Stimulated activated CD8-positive, alpha-beta memory T cell treated with anti-CD3 and anti-CD28 coated beads, Interleukin-15, amount 100 ng/mL, for 24 hours (primary cell): ENCODE measurements around the gene CLUH.
"Not testable (repeated sequence)": the region's sequence is repeated elsewhere in the genome, so short reads cannot be mapped to it uniquely, and the experiment has no call there.

ENCODE experiments used
- DNase-seq: peaks from one replicate; pipeline ENCODE4 v3.0.0-alpha.2; 2020; ENCODE audit warnings: low read depth

Gene CLUH

DNA sequence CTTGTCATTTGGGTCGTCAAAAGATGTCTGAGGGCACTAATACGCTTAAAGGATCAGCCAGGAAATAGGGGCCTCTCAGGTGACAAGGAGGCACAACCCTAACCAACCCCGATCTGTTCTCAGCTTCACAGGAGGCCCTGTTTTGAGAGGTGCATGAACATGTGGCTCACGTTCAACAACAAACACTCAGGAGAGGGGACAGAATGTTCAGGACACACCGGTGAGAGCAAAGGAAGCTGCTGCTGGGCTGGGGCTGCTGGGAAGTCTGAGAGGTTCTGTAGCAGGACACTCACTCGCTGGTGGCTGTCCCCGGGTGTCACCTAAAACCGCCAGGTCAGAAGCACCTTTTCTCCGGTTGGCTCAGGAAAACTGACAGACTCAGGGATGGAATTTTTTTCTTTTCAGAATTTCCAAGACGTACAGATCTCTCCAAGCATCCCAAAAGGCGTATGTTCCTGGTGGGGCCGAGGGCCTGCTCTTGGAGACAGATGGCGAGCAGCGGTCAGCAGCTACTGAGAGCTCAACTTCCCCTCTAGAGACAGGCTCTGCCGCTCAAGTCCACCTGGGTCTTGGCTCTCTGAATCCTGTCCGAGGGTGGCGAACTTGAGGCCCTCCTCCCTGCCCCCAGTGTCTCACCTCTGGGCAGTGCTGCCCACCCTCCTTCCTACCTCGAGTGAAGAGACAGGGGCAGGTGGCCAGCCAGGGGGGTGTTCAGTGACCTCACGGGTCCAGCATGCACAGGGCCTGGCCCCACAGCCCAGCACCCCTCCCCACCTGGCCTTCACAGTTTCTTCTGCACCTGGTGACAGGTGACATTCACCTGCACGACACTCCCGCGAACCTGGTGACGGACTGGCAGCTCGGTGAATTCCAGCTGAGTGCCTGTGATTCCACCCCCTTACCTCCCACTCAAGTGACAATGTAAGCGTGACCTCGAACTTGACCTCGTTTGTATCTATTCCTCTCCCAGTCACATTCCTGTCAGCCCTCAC is 22.9 kb downstream of the CLUH start:
- no peak for DNase-seq

DNA sequence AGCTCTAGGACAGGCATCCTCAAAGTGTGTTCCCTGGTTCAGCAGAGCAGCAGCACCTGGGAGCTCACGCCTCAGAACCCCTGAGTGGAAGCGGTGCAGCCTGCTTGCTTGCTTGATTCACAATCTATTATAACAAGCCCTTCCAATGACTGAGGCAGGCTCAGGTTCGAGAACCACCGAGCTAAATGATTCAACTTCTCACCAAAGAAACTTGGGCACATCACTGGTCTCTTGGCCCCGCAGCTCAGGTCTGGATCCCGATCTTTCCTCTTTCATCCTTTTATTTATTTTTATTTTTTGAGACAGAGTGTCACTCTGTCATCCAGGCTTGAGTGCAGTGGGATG is 24.5 kb downstream of the CLUH start:
- no peak for DNase-seq

DNA sequence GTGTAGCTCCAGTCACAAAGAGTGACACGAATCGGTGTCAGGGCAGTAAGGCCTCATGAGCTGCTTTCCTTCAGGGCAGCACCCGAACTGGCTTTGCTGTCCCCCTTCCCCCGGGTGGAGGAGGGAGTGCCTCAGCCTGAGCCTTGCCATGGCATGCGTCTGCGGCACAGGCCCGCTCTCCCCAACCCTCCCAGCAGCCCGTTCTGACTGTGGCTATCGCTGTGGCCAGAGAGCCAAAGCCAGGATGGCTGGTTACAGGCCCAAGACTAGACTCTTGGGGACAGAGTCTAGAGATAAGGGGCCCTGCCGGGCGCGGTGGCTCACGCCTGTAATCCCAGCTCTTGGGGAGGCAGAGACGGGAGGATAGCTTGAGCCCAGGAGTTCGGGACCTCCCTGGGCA is 25.9 kb downstream of the CLUH start:
- DNase-seq = no peak

DNA sequence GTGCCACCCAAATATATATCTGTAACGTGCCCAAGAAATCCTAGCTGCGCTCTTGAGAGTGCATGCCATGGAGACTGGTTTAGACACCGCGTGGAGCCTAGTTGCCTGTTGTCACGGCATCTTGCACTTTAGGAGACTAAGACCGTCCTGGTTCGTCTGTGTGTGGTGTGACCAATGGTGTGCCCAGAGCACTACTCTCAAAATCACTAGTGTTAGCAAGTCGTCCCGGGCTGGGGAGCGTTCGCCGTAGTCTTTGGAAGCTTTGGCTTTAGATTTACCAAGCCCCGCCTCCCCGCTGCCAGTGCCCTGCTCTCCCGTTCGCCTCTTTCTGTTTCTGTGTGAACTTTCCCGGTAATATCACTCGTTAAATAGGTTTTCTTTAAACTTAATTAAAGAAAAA is 27.0 kb downstream of the CLUH start:
- DNase-seq = no peak

DNA sequence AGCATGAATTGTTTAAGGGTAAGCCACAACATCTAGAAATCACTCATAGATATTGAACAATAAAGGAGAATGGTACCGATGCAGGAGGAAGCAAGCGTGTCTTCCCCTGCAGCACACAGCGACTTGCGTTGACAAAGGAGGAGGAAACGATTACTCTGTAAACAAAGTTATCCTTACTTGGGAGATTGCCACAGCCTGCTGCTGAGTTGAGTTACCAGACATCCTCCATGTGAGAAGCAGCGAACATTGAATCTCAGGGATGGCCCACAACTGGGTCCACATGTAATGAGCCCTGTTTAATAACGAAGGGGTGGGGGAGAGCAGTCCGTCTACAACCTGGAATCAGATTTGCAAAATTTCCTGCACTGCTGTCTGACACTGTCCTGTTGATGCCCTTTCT is 27.7 kb downstream of the CLUH start:
- DNase-seq = no peak

DNA sequence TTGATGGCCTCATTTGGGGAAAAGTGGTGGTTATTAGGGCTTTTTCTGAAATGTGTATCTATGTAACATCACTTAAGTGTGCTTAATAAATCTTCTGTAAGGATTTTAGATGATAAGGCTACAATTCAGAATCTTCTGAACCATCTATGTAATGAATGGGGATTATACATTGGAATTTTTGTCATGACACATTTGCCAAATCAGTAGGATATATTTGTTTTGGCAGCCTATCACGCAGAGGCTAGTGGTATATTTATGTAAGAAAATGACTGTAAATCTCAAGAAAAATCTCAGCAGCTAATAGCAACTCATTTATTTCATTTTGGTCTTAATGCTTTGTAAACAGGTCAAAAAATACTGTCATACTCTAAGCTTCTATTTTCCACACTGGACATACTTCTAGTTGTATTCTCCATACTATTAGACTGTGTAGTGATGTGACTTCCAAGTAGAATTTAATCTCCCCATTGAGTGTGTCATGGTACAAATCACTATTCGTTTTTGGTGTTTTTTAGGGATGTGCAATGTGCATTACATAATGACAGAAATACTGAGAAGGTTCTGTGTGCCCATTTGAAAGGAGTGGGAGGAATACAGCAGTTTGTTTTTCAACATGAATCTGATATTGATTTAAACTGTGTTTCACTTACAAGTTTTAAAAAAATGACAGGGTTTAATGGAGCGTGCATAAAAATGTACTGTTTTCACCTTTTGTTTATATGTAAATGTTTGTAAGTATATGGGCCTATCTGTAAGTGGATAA is 29.2 kb downstream of the CLUH start:
- DNase-seq = no peak

DNA sequence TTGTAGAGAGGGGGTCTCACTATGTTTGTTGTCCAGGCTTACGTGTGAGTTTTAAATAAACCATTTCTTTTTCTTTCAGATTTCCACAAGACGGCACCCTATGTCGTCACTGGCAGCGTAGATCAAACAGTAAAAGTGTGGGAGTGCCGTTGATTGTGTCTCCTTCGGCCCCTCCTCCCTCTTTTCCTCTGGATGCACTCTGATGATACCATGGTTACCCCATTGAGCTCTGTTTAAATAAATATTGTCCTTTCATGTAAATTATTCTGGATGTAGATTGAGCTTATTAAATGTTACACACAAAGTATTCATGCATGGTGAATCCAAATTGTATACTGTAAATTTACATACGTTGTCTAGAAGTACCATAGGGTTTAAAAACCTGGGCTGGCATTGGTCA is 29.9 kb downstream of the CLUH start:
- DNase-seq = no peak

DNA sequence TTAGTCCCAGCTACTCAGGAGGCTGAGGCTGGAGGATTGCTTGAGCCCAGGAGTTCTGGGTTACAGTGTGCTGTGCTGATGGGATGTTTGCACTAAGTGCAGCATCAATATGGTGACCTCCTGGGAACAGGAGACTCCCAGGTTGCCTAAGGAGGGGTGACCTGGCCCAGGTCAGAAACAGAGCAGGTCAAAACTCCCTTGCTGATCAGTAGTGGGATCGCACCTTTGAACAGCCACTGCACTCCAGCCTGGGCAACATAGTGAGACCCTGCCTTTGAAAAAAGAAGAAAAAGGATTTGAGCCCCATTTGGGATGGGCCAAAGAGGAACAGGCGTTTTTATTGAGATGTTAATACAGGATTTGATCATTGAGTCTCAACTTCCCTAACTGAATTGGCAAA is 30.6 kb downstream of the CLUH start:
- no peak for DNase-seq

DNA sequence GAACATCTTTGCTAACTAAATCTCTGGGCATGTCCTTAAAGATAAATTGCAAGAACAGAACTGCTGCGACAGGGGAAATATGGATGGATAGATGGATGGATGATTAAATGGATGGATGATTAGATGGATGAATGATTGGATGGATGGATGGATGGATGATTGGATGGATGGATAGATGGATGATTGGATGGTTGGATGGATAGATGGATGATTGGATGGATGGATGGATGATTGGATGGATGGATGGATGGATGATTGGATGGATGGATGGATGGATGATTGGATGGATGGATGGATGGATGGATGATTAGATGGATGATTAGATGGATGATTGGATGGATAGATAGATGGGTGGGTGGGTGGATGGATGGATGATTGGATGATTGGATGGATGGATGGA is 32.3 kb downstream of the CLUH start:
- DNase-seq = not testable (repeated sequence)

DNA sequence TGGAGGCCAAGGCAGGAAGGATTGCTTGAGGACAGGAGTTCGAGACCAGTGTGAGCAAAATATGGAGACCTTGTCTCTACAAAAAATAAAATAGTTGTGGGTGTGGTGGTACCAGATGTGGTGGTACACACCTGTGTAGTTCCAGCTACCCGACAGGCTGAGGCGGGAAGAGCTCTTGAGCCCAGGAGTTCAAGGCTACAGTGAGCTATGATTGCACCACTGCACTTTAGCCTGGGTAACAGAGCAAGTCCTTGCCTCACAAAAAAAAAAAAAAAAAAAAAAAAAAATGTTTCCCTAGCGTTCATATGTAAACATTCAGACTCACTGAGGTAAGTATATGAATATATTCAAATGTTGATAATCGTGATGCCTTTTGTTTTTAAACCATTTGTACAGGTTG is 39.5 kb downstream of the CLUH start:
- DNase-seq = no peak

DNA sequence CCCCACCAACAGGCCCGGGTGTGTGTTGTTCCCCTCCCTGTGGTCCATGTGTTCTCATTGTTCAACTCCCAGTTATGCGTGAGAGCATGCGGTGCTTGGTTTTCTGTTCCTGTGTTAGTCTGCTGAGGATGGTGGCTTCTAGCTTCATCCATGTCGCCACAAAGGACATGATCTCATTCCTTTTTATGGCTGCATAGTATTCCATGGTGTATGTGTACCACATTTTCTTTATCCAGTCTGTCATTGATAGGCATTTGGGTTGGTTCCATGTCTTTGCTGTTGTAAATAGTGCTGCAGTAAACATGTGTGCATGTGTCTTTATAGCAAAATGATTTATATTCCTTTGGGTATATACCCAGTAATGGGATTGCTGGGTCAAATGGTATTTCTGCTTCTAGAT is 51.2 kb downstream of the CLUH start:
- not testable (repeated sequence) for DNase-seq

DNA sequence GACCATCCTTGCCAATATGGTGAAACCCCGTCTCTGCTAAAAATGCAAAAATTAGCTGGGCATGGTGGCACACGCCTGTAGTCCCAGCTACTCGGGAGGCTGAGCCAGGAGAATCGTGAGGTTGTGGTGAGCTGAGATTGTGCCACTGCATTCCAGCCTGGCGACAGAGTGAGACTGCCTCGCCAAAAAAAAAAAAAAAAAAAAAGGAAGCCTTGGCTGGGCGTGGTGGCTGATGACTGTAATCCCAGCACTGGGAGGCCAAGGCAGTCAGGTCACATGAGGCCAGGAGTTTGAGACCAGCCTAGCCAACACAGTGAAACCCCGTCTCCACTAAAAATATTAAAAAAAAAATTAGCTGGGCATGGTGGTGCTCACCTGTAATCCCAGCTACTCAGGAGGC is 52.2 kb downstream of the CLUH start:
- DNase-seq = not testable (repeated sequence)

DNA sequence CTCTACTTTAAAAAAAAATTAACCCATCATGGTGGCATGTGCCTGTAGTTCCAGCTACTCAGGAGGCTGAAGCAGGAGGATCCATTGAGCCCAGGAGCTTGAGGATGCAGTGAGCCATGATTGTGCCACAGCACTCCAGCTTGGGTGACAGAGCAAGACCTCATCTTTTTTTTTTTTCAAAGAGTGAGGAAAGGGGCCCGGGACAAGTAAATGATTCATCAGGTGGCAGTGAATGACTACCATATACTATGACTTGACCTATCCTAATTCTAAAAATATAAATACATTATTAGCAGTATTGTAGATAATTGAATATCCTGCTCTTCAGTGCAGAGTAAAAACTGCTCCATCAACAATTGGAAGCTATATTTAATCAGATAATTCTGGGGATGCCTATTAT is 55.3 kb downstream of the CLUH start:
- DNase-seq = no peak

DNA sequence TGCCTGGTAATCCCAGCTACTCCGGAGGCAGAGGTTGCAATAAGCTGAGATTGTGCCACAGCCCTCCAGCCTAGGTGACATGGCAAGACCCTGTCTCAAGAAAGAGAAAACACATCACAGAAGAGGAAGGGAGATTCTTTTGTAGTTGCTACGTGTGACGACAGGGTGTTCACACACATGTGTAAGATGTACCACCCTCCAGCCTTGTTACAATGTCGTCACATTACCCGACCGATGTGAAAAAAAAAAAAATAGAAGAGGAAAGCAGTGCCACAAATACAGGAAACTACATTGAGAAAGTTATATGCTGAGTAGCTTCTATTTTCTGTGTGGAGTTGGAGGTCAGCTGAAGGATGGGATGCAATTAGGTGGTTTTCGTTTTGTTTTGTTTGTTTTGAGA is 56.0 kb downstream of the CLUH start:
- DNase-seq = no peak

DNA sequence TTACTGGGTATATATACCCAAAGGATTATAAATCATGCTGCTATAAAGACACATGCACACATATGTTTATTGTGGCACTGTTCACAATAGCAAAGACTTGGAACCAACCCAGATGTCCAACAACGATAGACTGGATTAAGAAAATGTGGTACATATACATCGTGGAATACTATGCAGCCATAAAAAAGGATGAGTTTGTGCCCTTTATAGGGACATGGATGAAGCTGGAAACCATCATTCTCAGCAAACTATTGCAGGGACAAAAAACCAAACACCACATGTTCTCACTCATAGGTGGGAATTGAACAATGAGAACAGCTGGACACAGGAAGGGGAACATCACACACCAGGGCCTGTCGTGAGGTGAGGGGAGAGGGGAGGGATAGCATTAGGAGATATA is 58.7 kb downstream of the CLUH start:
- not testable (repeated sequence) for DNase-seq

DNA sequence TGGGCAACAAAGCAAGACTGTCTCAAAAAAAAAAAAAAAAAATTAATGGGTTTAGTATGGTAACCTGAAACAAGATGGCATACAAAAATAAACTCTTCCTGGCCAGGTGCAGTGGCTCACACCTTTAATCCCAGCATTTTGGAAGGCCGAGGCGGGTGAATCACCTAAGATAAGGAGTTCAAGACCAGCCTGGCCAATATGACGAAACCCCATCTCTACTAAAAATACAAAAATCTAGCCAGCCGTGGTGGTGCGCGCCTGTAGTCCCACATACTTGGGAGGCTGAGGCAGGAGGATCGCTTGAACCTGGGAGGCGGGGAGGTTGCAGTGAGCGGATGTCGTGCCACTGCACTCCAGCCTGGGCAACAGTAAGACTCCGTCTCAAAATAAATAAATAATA is 62.4 kb downstream of the CLUH start:
- no peak for DNase-seq

DNA sequence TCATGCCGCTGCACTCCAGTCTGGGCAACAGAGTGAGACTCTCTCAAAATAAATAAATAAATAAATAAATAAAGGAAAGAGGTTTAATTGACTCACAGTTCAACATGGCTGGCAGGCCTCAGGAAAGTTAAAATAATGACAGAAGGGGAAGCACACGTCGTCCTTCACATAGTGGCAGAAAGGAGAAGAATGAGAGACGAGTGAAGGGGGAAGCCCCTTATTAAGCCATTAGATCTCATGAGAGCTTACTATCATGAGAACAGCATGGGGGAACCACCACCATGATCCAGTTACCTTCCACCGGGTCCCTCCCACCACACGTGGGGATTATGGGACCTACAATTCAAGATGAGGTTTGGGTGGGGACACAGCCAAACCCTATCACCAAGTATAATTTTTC is 63.6 kb downstream of the CLUH start:
- no peak for DNase-seq

DNA sequence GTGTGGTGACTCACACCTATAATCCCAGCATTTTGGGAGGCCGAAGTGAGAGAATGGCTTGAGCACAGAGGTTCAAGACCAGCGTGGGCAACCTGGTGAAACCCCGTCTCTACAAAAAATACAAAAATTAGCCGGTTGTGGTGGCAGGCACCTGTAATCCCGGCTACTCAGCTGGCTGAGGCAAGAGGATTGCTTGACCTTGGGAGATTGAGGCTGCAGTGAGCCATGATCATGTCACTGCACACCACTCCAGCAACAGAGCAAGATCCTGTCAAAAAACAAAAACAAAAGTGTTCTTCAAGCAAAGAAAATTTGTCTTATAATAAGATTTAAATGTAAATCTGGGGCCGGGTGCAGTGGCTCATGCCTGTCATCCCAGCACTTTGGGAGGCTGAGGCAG is 66.6 kb downstream of the CLUH start:
- no peak for DNase-seq
